CD8-positive, alpha-beta memory T cell (primary cell): ENCODE measurements around the gene PLXNB2. TPM values are rescaled to one million over a fixed set of nuclear protein-coding genes. Genes with fewer than 3 reads are reported as not detected.

ENCODE experiments used
- CTCF ChIA-PET: fragments of 350-600 bp; sonication (Branson Sonifier 250); formaldehyde crosslinking; loops from one replicate; lab custom pipeline; 2021; ENCODE audit warnings: antibody characterized with exemption; lab: Charles Lee
- POLR2A ChIA-PET: fragments of 350-600 bp; sonication (Branson Sonifier 250); formaldehyde crosslinking; loops from one replicate; lab custom pipeline; 2021; ENCODE audit warnings: antibody characterized with exemption; lab: Charles Lee
- DNase-seq, 5 donors: peaks; one replicate each; pipeline versions ENCODE4 v3.0.0 to v3.0.0-alpha.2; 2020 to 2022; ENCODE audit warnings: mixed read lengths in 1 of 5
- H3K27ac ChIP-seq: one replicate; pipeline ENCODE4 v1.7.0; 2013; ENCODE audit warnings: low read depth, mild to moderate bottlenecking, low read length, moderate library complexity
- H3K27me3 ChIP-seq: 2 replicates; pipeline ENCODE4 v1.7.0; 2013; ENCODE audit warnings: low read length, mild to moderate bottlenecking; ENCODE audit not compliant: insufficient read depth, poor library complexity, severe bottlenecking
- H3K36me3 ChIP-seq: 2 replicates; pipeline ENCODE4 v1.7.0; 2013; ENCODE audit warnings: mild to moderate bottlenecking, low read length, moderate library complexity; ENCODE audit not compliant: insufficient read depth
- H3K4me1 ChIP-seq: 2 replicates; pipeline ENCODE4 v1.7.0; 2013; ENCODE audit warnings: mild to moderate bottlenecking, low read length, moderate library complexity; ENCODE audit not compliant: insufficient read depth
- H3K4me3 ChIP-seq: 2 replicates; pipeline ENCODE4 v1.7.0; 2013; ENCODE audit warnings: mild to moderate bottlenecking, low read length
- H3K9me3 ChIP-seq: 2 replicates; pipeline ENCODE4 v1.7.0; 2013; ENCODE audit warnings: mild to moderate bottlenecking, low read length
- H3K27ac Mint-ChIP-seq, 8 donors: one replicate each; pipeline ENCODE4 v1.8.0; 2020 to 2021; ENCODE audit warnings: mixed read lengths in 8 of 8, mild to moderate bottlenecking in 6 of 8, inconsistent platforms in 3 of 8, moderate library complexity in 3 of 8
- H3K27me3 Mint-ChIP-seq, 2 donors: one replicate each; pipeline ENCODE4 v1.8.0; 2020 to 2021; ENCODE audit warnings: mixed read lengths in 2 of 2, mild to moderate bottlenecking in 1 of 2, moderate library complexity in 1 of 2
- H3K36me3 Mint-ChIP-seq, 3 donors: one replicate each; pipeline ENCODE4 v1.8.0; 2020 to 2021; ENCODE audit warnings: mixed read lengths in 3 of 3, inconsistent platforms in 1 of 3, mild to moderate bottlenecking in 1 of 3
- H3K4me1 Mint-ChIP-seq, 3 donors: one replicate each; pipeline ENCODE4 v1.8.0; 2020 to 2021; ENCODE audit warnings: mixed read lengths in 3 of 3, inconsistent platforms in 1 of 3, mild to moderate bottlenecking in 1 of 3
- H3K4me3 Mint-ChIP-seq, 7 donors: one replicate each; pipeline ENCODE4 v1.8.0; 2020 to 2021; ENCODE audit warnings: mixed read lengths in 7 of 7, mild to moderate bottlenecking in 6 of 7, moderate library complexity in 4 of 7, inconsistent platforms in 2 of 7
- H3K9me3 Mint-ChIP-seq, 5 donors: one replicate each; pipeline ENCODE4 v1.8.0; 2020 to 2022; ENCODE audit warnings: mixed read lengths in 5 of 5, mild to moderate bottlenecking in 3 of 5, moderate library complexity in 2 of 5, inconsistent platforms in 1 of 5
- polyA plus RNA-seq: library from polyadenylated mRNA; unstranded; fragments of 300-500 nt; fragmentation: Illumina TruSeq; gene quantifications from one replicate; pipeline ENCODE4 v1.2.3, GENCODE V29; 2021
- total RNA-seq, 2 experiments: library from RNA; stranded (reverse); gene quantifications; one replicate each; pipeline ENCODE4 v1.2.3, GENCODE V29; 2021

Gene PLXNB2
- total and polyA plus RNA-seq, 3 experiments from 2014 or later: 0.17 to 14.4 (median 13.4) TPM

DNA sequence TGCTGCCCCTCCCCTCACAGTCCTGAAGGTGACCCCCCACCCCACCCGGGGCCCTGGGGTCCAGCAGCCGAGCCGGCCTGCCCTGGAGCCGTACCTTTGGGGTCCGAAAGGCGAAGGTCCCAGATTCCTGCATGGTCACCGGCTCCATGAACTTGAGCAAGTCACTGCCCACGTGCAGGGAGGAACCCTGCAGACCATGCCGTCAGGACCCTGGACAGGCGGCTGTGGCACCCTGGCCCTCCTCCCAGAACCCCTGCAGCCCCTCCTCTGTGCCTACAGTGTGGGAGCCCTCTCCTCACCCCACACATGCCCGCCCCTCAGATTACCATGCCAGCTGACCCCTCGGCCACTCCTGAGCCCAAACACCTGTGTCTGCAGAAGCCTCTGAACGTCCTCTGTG is 23.0 kb downstream of the PLXNB2 start:
- Mint-ChIP-seq H3K27me3 (no peaks in the 10 kb centered on the region), H3K27ac (no peak overlapping the region), H3K36me3 (no peaks in the 10 kb centered on the region), H3K4me3 (no peak overlapping the region), H3K9me3 (no peaks in the 10 kb centered on the region), H3K4me1 (no peaks in the 10 kb centered on the region)
- Histone ChIP-seq H3K36me3 (no peaks in the 10 kb centered on the region), H3K4me3 (no peak overlapping the region), H3K27ac (no peak overlapping the region), H3K4me1 (no peaks in the 10 kb centered on the region), H3K27me3 (no peaks in the 10 kb centered on the region), H3K9me3 (no peaks in the 10 kb centered on the region)
- POLR2A ChIA-PET: no interaction called here
- DNase-seq: no peak
- CTCF ChIA-PET: no interaction called here

DNA sequence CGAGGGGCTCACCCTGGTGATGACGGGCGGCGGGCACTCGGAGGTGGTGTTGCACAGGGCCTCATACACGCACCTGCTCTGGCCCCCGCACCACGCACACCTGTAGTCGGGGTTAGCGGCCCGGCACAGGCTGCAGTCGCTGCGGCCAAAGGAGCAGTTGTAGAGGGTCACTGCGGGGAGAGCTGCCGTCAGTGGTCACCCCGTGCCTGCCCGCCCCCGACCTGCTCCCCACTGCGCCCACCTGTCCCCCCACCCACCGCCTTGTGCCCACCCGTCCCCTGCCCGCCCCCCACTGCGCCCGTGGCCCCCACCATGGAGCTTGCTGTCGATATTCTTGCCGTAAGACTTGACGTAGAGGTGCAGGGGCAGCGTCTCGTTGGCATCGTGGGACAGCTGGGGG is 23.6 kb downstream of the PLXNB2 start:
- Mint-ChIP-seq H3K27ac (no peak overlapping the region), H3K4me3 (no peak overlapping the region), H3K4me1 (no peaks in the 10 kb centered on the region), H3K9me3 (no peaks in the 10 kb centered on the region), H3K27me3 (no peaks in the 10 kb centered on the region), H3K36me3 (no peaks in the 10 kb centered on the region)
- DNase-seq: no peak
- H3K9me3 ChIP-seq: no peaks in the 10 kb centered on the region
- CTCF ChIA-PET: no interaction called here
- no peak overlapping the region for H3K27ac ChIP-seq
- no peaks in the 10 kb centered on the region for H3K27me3 ChIP-seq
- no peaks in the 10 kb centered on the region for H3K36me3 ChIP-seq
- POLR2A ChIA-PET: no interaction called here
- H3K4me1 ChIP-seq: no peaks in the 10 kb centered on the region
- H3K4me3 ChIP-seq: no peak overlapping the region

DNA sequence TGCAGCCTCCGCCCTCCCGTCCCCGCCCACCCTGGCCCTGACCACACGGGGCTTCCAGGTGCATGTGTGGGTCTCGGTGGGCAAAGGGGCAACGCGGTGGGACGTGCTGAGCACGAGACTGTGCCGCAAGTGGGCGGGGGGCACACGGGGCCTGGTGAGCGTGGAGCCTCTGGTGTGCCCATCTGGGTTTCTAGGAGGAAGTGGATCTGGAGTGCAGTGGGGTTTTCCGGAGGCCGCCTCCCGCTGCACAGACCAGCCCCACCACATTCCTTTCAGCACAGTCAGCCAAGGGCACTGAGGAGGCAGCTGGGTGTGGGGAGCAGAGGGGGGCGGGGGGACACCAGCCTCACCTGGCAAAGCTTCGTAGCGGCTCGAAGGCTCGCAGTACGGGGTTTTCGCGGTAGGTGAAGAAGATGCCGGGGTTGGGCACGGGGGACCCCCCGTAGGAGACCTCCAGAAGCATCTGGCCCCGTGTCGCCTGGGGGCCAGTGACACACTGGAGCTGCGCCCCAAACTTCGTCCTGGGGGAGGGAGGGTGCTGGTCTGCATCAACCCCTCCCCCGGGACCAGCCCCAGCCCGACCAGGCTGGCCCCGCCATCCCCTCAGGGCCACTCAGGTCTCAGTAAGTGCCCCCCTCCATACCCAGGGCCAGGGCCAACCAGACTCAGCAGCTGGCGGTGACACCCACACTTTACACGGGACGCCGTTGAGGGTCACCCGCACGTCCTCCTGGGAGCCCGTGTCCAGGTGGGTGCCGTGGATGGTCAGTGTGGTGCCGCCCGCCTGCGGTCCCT is 24.9 kb downstream of the PLXNB2 start:
- H3K9me3 Mint-ChIP-seq: no peaks in the 10 kb centered on the region
- no peaks in the 10 kb centered on the region for H3K36me3 Mint-ChIP-seq
- no peaks in the 10 kb centered on the region for H3K27me3 Mint-ChIP-seq
- H3K4me1 ChIP-seq: no peaks in the 10 kb centered on the region
- POLR2A ChIA-PET: no interaction called here
- H3K27ac ChIP-seq: no peak overlapping the region
- no peak for DNase-seq
- H3K27me3 ChIP-seq: no peaks in the 10 kb centered on the region
- no peaks in the 10 kb centered on the region for H3K4me1 Mint-ChIP-seq
- no peak overlapping the region for H3K4me3 ChIP-seq
- H3K4me3 Mint-ChIP-seq: no peak overlapping the region
- CTCF ChIA-PET: no interaction called here
- H3K36me3 ChIP-seq: no peaks in the 10 kb centered on the region
- no peaks in the 10 kb centered on the region for H3K9me3 ChIP-seq
- no peak overlapping the region for H3K27ac Mint-ChIP-seq

DNA sequence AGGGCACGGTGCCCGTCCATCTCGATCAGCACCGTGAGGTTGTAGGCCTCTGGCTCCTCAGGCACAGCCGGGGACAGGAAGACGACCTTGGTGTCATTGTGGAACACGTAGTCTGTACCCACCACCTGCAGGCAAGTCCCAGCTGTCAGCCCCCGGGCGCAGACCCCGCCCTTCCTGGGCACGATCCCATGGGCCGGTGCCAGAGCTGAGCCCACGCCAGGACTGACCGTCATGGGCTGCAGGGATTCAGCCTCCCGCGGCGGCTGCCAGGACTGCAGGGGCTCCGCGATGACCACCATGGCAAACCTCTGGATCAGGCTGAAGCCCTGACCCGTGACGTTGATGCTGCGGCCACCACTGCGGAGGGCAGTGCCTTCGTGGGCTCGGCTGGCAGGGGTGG is 25.5 kb downstream of the PLXNB2 start:
- H3K9me3 ChIP-seq: no peaks in the 10 kb centered on the region
- Mint-ChIP-seq H3K27me3 (no peaks in the 10 kb centered on the region), H3K36me3 (no peaks in the 10 kb centered on the region), H3K27ac (no peak overlapping the region), H3K4me1 (no peaks in the 10 kb centered on the region), H3K4me3 (no peak overlapping the region), H3K9me3 (no peaks in the 10 kb centered on the region)
- no peaks in the 10 kb centered on the region for H3K27me3 ChIP-seq
- no peaks in the 10 kb centered on the region for H3K36me3 ChIP-seq
- no peak for DNase-seq
- ChIA-PET POLR2A (no interaction called here), CTCF (no interaction called here)
- no peaks in the 10 kb centered on the region for H3K4me1 ChIP-seq
- H3K27ac ChIP-seq: no peak overlapping the region
- H3K4me3 ChIP-seq: no peak overlapping the region

DNA sequence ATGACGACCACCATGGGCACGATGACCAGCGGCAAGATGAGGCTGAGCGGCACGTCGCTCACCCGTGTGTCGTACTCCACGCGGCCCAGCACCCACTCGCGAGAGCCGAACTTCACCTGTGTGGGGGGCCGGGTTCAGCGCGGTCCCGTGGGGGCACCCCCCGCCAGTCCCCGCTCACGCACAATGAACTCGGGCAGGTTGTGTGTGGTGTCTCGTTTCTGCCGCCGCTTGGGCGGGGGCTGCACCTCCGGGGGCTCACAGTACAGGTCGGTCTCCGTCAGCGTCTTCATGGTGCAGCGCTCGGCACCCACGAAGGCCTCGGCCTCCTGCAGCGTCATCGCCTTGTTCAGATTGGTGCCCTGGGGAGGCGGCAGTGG is 26.1 kb downstream of the PLXNB2 start:
- no peaks in the 10 kb centered on the region for H3K36me3 Mint-ChIP-seq
- no peak for DNase-seq
- ChIA-PET POLR2A (no interaction called here), CTCF (no interaction called here)
- no peaks in the 10 kb centered on the region for H3K27me3 ChIP-seq
- H3K9me3 ChIP-seq: no peaks in the 10 kb centered on the region
- H3K36me3 ChIP-seq: no peaks in the 10 kb centered on the region
- H3K4me3 Mint-ChIP-seq: no peak overlapping the region
- H3K9me3 Mint-ChIP-seq: no peaks in the 10 kb centered on the region
- H3K27ac ChIP-seq: no peak overlapping the region
- no peak overlapping the region for H3K4me3 ChIP-seq
- no peaks in the 10 kb centered on the region for H3K4me1 ChIP-seq
- H3K4me1 Mint-ChIP-seq: peaks cover 0 to 3% (median 2%) of the 10 kb centered on the region in 3 donors
- H3K27me3 Mint-ChIP-seq: no peaks in the 10 kb centered on the region
- H3K27ac Mint-ChIP-seq: no peak overlapping the region

DNA sequence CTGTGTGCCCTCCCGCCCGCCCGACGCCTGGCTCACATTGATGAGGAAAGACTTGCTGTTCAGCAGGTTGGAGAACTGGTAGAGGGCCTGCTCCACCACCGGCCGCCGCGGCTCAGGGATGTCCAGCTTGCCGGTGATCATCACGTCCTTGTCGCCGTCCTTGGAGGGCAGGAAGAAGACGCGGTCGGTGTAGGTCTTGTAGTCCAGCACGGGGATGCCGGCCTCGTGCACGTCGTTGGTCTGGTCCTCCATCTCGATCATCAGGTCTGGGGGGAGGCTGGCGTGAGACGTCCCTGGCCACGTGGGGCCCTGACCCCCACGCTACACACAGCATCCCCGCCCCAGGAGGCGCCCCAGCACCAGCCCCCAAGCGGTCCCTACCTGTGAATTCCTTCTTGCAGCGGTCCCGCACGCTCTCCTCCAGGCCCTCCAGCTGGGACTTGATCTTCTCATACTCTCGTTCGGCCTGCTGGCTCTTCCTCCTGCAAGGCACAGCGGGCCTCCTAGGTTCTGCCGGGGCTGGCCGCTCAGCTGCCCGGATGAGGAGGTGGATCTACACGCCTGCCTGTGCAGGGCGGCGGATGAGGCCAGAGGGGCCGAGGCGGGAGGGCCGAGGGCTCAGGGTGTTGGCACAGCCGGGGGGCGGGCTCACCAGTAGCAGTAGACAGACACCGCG is 26.6 kb downstream of the PLXNB2 start:
- no peak for DNase-seq
- ChIA-PET POLR2A (no interaction called here), CTCF (no interaction called here)
- H3K27me3 Mint-ChIP-seq: no peaks in the 10 kb centered on the region
- no peaks in the 10 kb centered on the region for H3K27me3 ChIP-seq
- no peaks in the 10 kb centered on the region for H3K9me3 Mint-ChIP-seq
- peaks cover 0 to 3% (median 2%) of the 10 kb centered on the region in 3 donors for H3K4me1 Mint-ChIP-seq
- H3K4me3 Mint-ChIP-seq: no peak overlapping the region
- no peak overlapping the region for H3K27ac ChIP-seq
- no peaks in the 10 kb centered on the region for H3K4me1 ChIP-seq
- H3K4me3 ChIP-seq: no peak overlapping the region
- no peaks in the 10 kb centered on the region for H3K36me3 Mint-ChIP-seq
- no peaks in the 10 kb centered on the region for H3K9me3 ChIP-seq
- H3K36me3 ChIP-seq: no peaks in the 10 kb centered on the region
- no peak overlapping the region for H3K27ac Mint-ChIP-seq

DNA sequence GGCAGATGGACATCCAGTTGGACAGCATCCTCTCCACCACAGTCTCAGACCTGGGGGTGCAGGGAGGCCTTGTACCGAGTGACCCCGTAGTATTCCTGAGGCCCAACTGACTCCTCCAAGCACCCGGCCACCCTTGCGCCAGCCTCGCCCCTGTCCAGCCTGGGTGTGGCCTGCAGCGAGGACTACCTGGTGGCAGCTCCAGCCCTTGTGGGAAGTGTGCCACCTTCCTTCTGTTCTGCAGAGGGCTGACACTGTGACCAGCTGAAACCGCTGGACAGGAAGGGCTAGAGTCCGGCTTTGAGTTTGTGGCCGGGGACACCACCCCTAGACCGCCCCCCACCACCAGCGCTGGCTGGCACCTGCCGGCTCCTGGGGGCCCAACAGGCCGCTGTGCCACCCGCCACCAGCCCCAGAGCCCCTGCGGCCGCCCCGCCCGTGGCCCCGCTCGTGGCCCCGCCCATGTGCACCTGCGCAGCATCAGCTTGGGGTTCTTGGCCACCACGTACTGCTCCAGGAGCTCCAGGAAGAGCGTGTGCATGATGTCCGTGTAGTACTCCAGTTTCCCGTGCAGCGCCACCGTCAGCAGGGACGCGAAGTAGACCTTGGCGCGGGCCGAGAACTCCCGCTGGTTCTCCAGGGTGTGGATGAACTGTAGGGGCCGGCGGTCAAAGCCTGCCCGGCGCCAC is 27.3 kb downstream of the PLXNB2 start:
- CTCF ChIA-PET: interaction anchor here (0.7 kb wide), 1 partner anchor 62 kb away, joined by 3 read pairs; no protein-coding TSS in a partner anchor
- no peaks in the 10 kb centered on the region for H3K4me1 ChIP-seq
- no peak for DNase-seq
- no peak overlapping the region for H3K4me3 Mint-ChIP-seq
- no peak overlapping the region for H3K4me3 ChIP-seq
- no peaks in the 10 kb centered on the region for H3K27me3 Mint-ChIP-seq
- peaks cover 0 to 3% (median 2%) of the 10 kb centered on the region in 3 donors for H3K4me1 Mint-ChIP-seq
- no peaks in the 10 kb centered on the region for H3K9me3 Mint-ChIP-seq
- H3K9me3 ChIP-seq: no peaks in the 10 kb centered on the region
- H3K27ac ChIP-seq: no peak overlapping the region
- H3K27me3 ChIP-seq: no peaks in the 10 kb centered on the region
- H3K27ac Mint-ChIP-seq: no peak overlapping the region
- H3K36me3 ChIP-seq: no peaks in the 10 kb centered on the region
- no peaks in the 10 kb centered on the region for H3K36me3 Mint-ChIP-seq
- POLR2A ChIA-PET: no interaction called here

DNA sequence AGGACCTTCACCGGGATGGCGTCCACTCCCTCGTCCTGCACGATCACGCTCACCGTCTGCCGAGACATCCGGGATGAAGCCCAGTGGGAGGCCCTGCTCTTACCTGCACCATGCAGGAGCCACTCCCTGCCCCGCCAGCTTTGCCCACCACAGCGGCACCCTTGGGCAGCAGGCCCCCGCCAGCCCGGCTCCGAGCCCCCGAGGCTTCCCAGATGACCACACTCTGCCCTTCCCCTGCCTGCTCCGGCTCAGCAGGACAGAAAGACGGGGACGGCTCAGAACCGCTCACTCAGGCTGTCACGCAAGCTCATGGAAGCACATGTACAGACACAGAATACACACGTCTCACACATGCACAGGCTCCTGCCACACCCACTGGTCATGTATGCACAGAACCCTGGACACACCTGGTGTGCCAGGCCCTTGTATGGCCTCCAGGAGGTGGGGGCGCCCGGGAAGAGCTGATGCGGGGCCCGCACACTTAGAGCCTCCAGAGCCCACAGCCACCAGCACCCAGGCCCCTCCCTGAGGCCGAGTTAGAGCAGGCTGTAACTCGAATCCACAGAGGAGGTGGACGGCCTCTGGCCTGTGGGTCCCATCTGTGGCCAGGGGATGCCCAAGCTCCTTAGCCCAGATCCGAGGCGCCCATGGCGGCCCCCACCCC is 28.4 kb downstream of the PLXNB2 start:
- H3K4me3 ChIP-seq: no peak overlapping the region
- H3K27ac ChIP-seq: no peak overlapping the region
- no peaks in the 10 kb centered on the region for H3K36me3 ChIP-seq
- Mint-ChIP-seq H3K9me3 (no peaks in the 10 kb centered on the region), H3K4me1 (peaks cover 0 to 4% (median 2%) of the 10 kb centered on the region in 3 donors), H3K27ac (no peak overlapping the region), H3K27me3 (no peaks in the 10 kb centered on the region), H3K36me3 (no peaks in the 10 kb centered on the region), H3K4me3 (no peak overlapping the region)
- CTCF ChIA-PET: interaction anchor here (0.7 to 1.1 kb wide), 2 partner anchors 46 to 63 kb away, joined by 3 to 4 read pairs; no protein-coding TSS in a partner anchor
- no peaks in the 10 kb centered on the region for H3K9me3 ChIP-seq
- no peaks in the 10 kb centered on the region for H3K27me3 ChIP-seq
- DNase-seq: no peak
- POLR2A ChIA-PET: no interaction called here
- no peaks in the 10 kb centered on the region for H3K4me1 ChIP-seq
